Measurements from ENCODE around the gene OVCH1. TPM values are rescaled to one million over a fixed set of nuclear protein-coding genes. Genes with fewer than 3 reads are reported as not detected.

Gene OVCH1
- total and polyA plus RNA-seq, 9 of the 15 experiments (the other 6 are each of a cell fraction or from before 2014, with no cell fraction given): not detected

GRCh38 chr12:29380536-29381523 is 116.7 kb downstream of the OVCH1 start, which contains the start of gene ERGIC2 (continued):
- TF ChIP-seq NR4A1 (CRISPR knock-in tag; IDR thresholded peaks at IDR 0.05) (no peak), NR4A1 (tag; IDR thresholded peaks at IDR 0.05) (no peak), NR2C1 (IDR thresholded peaks at IDR 0.05) (no peak), NR2C1 (tag; IDR thresholded peaks at IDR 0.05) (peak; percentile 53), ZNF75A (CRISPR knock-in tag; IDR thresholded peaks at IDR 0.05) (no peak), SMARCA4 (IDR thresholded peaks at IDR 0.05) (no peak), FOXK2 (conservative IDR thresholded peaks at IDR 0.05 in 1 of 2, IDR thresholded peaks at IDR 0.05 in 1 of 2; ENCODE audit: low read depth in 2 of 2) (peak; percentile 66 to 71; a peak in 3 of 4 replicates), NFIC (IDR thresholded peaks at IDR 0.05) (0 out of 2 replicates have a peak, but pooled peaks have one; percentile 4), ZNF586 (CRISPR knock-in tag; conservative IDR thresholded peaks at IDR 0.05) (no peak), ZNF354B (CRISPR knock-in tag; IDR thresholded peaks at IDR 0.05) (no peak), PPARD (CRISPR knock-in tag; IDR thresholded peaks at IDR 0.05) (no peak), PREB (CRISPR knock-in tag; IDR thresholded peaks at IDR 0.05) (no peak), JUN (IDR thresholded peaks at IDR 0.05; ENCODE audit: borderline replicate concordance, low read depth, low read length) (no peak), JUN (CRISPR knock-in tag; IDR thresholded peaks at IDR 0.05; ENCODE audit: borderline replicate concordance) (no peak), EP400 (IDR thresholded peaks at IDR 0.05) (peak; percentile 72), DPF2 (IDR thresholded peaks at IDR 0.05) (no peak), ZNF133 (CRISPR knock-in tag; IDR thresholded peaks at IDR 0.05) (no peak), SOX6 (IDR thresholded peaks at IDR 0.05) (no peak), E2F1 (CRISPR knock-in tag; IDR thresholded peaks at IDR 0.05) (no peak), SAFB2 (IDR thresholded peaks at IDR 0.05; ENCODE audit: borderline replicate concordance, low read depth, low read length, severe bottlenecking) (no peak), HDAC1 (IDR thresholded peaks at IDR 0.05) (peak in 1 of 2 experiments; percentile 59; a peak in 1 of 4 replicates), MLLT1 (IDR thresholded peaks at IDR 0.05) (no peak), POLR3A (IDR thresholded peaks at IDR 0.05; ENCODE audit: borderline replicate concordance, extremely low read depth, insufficient read depth, insufficient read length) (no peak), CREB3L1 (IDR thresholded peaks at IDR 0.05; ENCODE audit: borderline replicate concordance, low read depth) (peak; percentile 96), SIN3B (IDR thresholded peaks at IDR 0.05; ENCODE audit: low read depth) (peak; percentile 96)

Measured in K562 (cell line).